PC-9 (cell line): ENCODE measurements around the gene KRT16. TPM values are rescaled to one million over a fixed set of nuclear protein-coding genes. Genes with fewer than 3 reads are reported as not detected.
A peak's percentile ranks its signal among the peaks of the same experiment; 100 is the strongest.
"Not testable (repeated sequence)": the region's sequence is repeated elsewhere in the genome, so short reads cannot be mapped to it uniquely, and the experiment has no call there.

Source experiments
- Bru-seq: library from RNA; stranded (reverse); fragments of 400-500 nt; gene quantifications from one replicate; lab custom pipeline; 2021; lab: Mats Ljungman, UMichigan
- BruChase-seq, 2 experiments: library from RNA; stranded (reverse); fragments of 400-500 nt; gene quantifications; one replicate each; lab custom pipeline; 2021; lab: Mats Ljungman, UMichigan
- BruUV-seq: library from RNA; stranded (reverse); fragments of 400-500 nt; replicated peaks from 2 replicates; lab custom pipeline; 2021; lab: Mats Ljungman, UMichigan
- CTCF ChIA-PET: fragments of 300-600 bp; sonication (Branson Sonifier 250); formaldehyde crosslinking; loops from one replicate; lab custom pipeline; 2022; ENCODE audit warnings: antibody characterized with exemption; lab: Charles Lee
- POLR2A ChIA-PET: fragments of 300-600 bp; sonication (Branson Sonifier 250); formaldehyde crosslinking; loops from one replicate; lab custom pipeline; 2022; ENCODE audit warnings: antibody characterized with exemption; ENCODE audit not compliant: unreplicated experiment; lab: Charles Lee
- DNase-seq, 2 experiments: peaks; one replicate each; pipeline versions ENCODE4 v3.0.0 to v3.0.0-alpha.2; 2015 to 2022; ENCODE audit warnings: mixed read lengths in 1 of 2
- H2AFZ ChIP-seq: fragments of 200-600 bp; sonication (generic); 2 replicates; pipeline ENCODE4 v1.8.1; 2017; ENCODE audit warnings: antibody characterized with exemption
- H3F3A ChIP-seq: fragments of 200-600 bp; sonication (generic); 2 replicates; pipeline ENCODE4 v1.8.1; 2017; ENCODE audit warnings: antibody characterized with exemption, mild to moderate bottlenecking, low read depth; ENCODE audit not compliant: insufficient read depth
- H3K27ac ChIP-seq: fragments of 200-600 bp; sonication (generic); 2 replicates; pipeline ENCODE4 v1.6.1; 2016; ENCODE audit warnings: mixed run types
- H3K27me3 ChIP-seq: fragments of 200-600 bp; sonication (generic); 2 replicates; pipeline ENCODE4 v1.6.1; 2016; ENCODE audit warnings: low read depth, mixed run types; ENCODE audit not compliant: insufficient read depth
- H3K36me3 ChIP-seq: fragments of 200-600 bp; sonication (generic); 2 replicates; pipeline ENCODE4 v1.6.1; 2016; ENCODE audit warnings: low read depth, mixed run types
- H3K4me1 ChIP-seq: fragments of 200-600 bp; sonication (generic); replicated peaks from 2 replicates; pipeline ENCODE4 v1.6.1; 2016; ENCODE audit warnings: mixed run types; ENCODE audit not compliant: insufficient read depth
- H3K4me2 ChIP-seq: fragments of 200-600 bp; sonication (generic); 2 replicates; pipeline ENCODE4 v1.6.1; 2017; ENCODE audit warnings: mixed run types
- H3K4me3 ChIP-seq: fragments of 200-600 bp; sonication (generic); 2 replicates; pipeline ENCODE4 v1.6.1; 2016; ENCODE audit warnings: mixed run types
- H3K79me2 ChIP-seq: fragments of 200-600 bp; sonication (generic); 2 replicates; pipeline ENCODE4 v1.6.1; 2017; ENCODE audit warnings: low read depth, mixed run types
- H3K9me2 ChIP-seq: fragments of 200-600 bp; sonication (generic); 2 replicates; pipeline ENCODE4 v1.8.1; 2017; ENCODE audit warnings: mild to moderate bottlenecking; ENCODE audit not compliant: insufficient read depth
- H3K9me3 ChIP-seq: fragments of 200-600 bp; sonication (generic); 2 replicates; pipeline ENCODE4 v1.8.1; 2016; ENCODE audit warnings: low read depth; ENCODE audit not compliant: insufficient read depth
- H4K20me1 ChIP-seq: fragments of 200-600 bp; sonication (generic); 2 replicates; pipeline ENCODE4 v1.8.1; 2017; ENCODE audit not compliant: insufficient read depth
- CTCF ChIP-seq: fragments of 200-600 bp; sonication (generic); conservative IDR thresholded peaks from 2 replicates; pipeline ENCODE4 v1.6.1; 2017; ENCODE audit warnings: mixed run types, antibody characterized with exemption, mild to moderate bottlenecking, moderate library complexity
- EZH2 ChIP-seq: fragments of 200-600 bp; sonication (generic); IDR thresholded peaks from 2 replicates; pipeline ENCODE4 v1.8.0; 2017; ENCODE audit warnings: antibody characterized with exemption, low read depth
- intact Hi-C: fragments of 100-400 bp; cut with micrococcal nuclease; formaldehyde crosslinking; loops from one replicate; pipeline ENCODE4 v1.10.0; 2022; ENCODE audit not compliant: unreplicated experiment
- long read RNA-seq: library from polyadenylated mRNA; stranded (forward); transcript quantifications from one replicate; pipeline ENCODE4 v2.0.0, GENCODE V29; 2022
- total RNA-seq: library from RNA; stranded (reverse); gene quantifications from 2 replicates; pipeline ENCODE4 v1.2.3, GENCODE V29; 2021

Gene KRT16
- total RNA-seq (41.7 and 53.5 TPM in 2 replicates), Bru-seq, nascent RNA (percentile 61 among the genes with signal in this experiment), BruChase-seq, experiment 1, labeled RNA remaining after a 2-hour chase (percentile 85 among the genes with signal in this experiment), BruChase-seq, experiment 2, labeled RNA remaining after a 6-hour chase (percentile 96 among the genes with signal in this experiment)
- long read RNA-seq, transcript KRT16-201 (8 exons, 1,644 nt) = major isoform, 42 of 87 reads
- long read RNA-seq, partial matches to known transcripts = 2 of 87 reads
- long read RNA-seq, other reads (novel, unspliced or antisense) = 43 of 87 reads

- H2AFZ ChIP-seq, H3K36me3 ChIP-seq, CTCF ChIA-PET, H3K9me3 ChIP-seq, H3K27me3 ChIP-seq, intact Hi-C loops, H3K79me2 ChIP-seq, H4K20me1 ChIP-seq, BruUV-seq, H3K9me2 ChIP-seq: not testable (repeated sequence)
- peak within 1 kb of the TSS; percentile 71 for H3K4me3 ChIP-seq
- H3F3A ChIP-seq = peaks cover 15% of the 10 kb centered on the region; the same call in 1 of the 2 replicates
- peak; percentile 91 to 92 for DNase-seq
- POLR2A ChIA-PET = interaction anchor here (0.6 kb wide), 2 partner anchors 36 to 1248 kb away, joined by 3 to 6 read pairs; no protein-coding TSS in a partner anchor
- peak within 1 kb of the TSS; percentile 99 for H3K4me2 ChIP-seq
- peak within 1 kb of the TSS; percentile 90 for H3K27ac ChIP-seq
- H3K4me1 ChIP-seq = peaks cover 25% of the 10 kb centered on the region
Observed at GRCh38 chr17:41612376-41613160, at the start of gene KRT16. KRT16 (minus strand) TSS chr17:41612767; CDS start chr17:41612688, 79 bp downstream.

DNA sequence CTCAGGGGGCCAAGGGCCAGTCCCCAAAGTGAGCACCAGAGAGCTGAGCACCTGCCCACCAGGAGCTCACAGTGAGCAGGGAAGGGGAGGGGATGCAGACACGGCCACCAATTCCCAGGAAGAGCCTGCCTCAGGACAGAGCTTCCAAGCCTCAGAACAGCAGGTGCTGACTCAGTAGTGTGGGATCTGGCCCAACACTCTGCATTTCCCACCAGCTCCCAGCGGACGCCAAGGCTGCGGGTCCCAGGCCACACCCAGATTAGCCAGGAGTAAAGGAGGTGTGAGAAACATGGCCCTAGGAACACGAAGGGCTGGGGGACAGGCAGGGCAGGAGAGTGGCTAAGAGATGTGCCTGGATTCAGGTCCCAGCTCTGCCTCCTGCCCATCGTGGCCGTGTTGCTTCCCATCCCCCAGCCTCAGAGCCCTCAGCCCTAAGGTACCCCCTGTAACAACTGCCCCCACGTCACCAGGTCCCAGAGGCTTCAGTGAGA lies 47.7 kb upstream of the KRT16 start:
- H3K27ac ChIP-seq = no peak overlapping the region

More for the DNA sequence above, 47.7 kb upstream of the KRT16 start:
- DNase-seq = no peak
- H3K9me3 ChIP-seq = no peaks in the 10 kb centered on the region
- ChIA-PET POLR2A (interaction anchor here (0.6 kb wide), 1 partner anchor 160 kb away, joined by 3 read pairs; no protein-coding TSS in a partner anchor), CTCF (interaction anchor here (0.5 to 1.0 kb wide), 4 partner anchors 11 to 831 kb away, joined by 3 to 6 read pairs (median 4); no protein-coding TSS in a partner anchor)
- no peaks in the 10 kb centered on the region for H3K79me2 ChIP-seq
- no peaks in the 10 kb centered on the region for H3K36me3 ChIP-seq
- H3K4me2 ChIP-seq = no peak overlapping the region
- peaks cover 15% of the 10 kb centered on the region; the same call in 1 of the 2 replicates for H3F3A ChIP-seq
- H3K4me3 ChIP-seq = no peak overlapping the region
- no peak overlapping the region for H2AFZ ChIP-seq
- H3K9me2 ChIP-seq = no peaks in the 10 kb centered on the region
- H3K4me1 ChIP-seq = peaks cover 29% of the 10 kb centered on the region
- intact Hi-C loops = loop anchor here (10.0 kb wide), 1 partner anchor 1305 kb away; no protein-coding TSS in a partner anchor
- H3K27me3 ChIP-seq = no peaks in the 10 kb centered on the region
- no peaks in the 10 kb centered on the region for H4K20me1 ChIP-seq
- TF ChIP-seq EZH2 = no peak
- TF ChIP-seq CTCF = no peak
- BruUV-seq = no TSS peak
